CD4-positive, alpha-beta memory T cell (primary cell): Measurements from ENCODE around the gene SLC51B. TPM values are rescaled to one million over a fixed set of nuclear protein-coding genes. Genes with fewer than 3 reads are reported as not detected.

Experiments used
- CTCF ChIA-PET: fragments of 350-600 bp; sonication (Branson Sonifier 250); formaldehyde crosslinking; loops from one replicate; lab custom pipeline; 2021; ENCODE audit warnings: inconsistent platforms; ENCODE audit not compliant: partially characterized antibody; lab: Charles Lee
- POLR2A ChIA-PET: fragments of 350-600 bp; sonication (Branson Sonifier 250); formaldehyde crosslinking; loops from one replicate; lab custom pipeline; 2021; ENCODE audit not compliant: partially characterized antibody; lab: Charles Lee
- DNase-seq, 5 donors: peaks; one replicate each; pipeline versions ENCODE4 v3.0.0 to v3.0.0-alpha.2; 2020 to 2022; ENCODE audit warnings: mixed read lengths in 1 of 5
- H3K27ac ChIP-seq: one replicate; pipeline ENCODE4 v1.7.0; 2013; ENCODE audit warnings: low read depth, low read length
- H3K27me3 ChIP-seq: 2 replicates; pipeline ENCODE4 v1.7.0; 2013; ENCODE audit warnings: mild to moderate bottlenecking, low read length, moderate library complexity; ENCODE audit not compliant: insufficient read depth
- H3K36me3 ChIP-seq: 2 replicates; pipeline ENCODE4 v1.7.0; 2013; ENCODE audit warnings: mild to moderate bottlenecking, low read length, moderate library complexity; ENCODE audit not compliant: insufficient read depth
- H3K4me1 ChIP-seq: 2 replicates; pipeline ENCODE4 v1.7.0; 2013; ENCODE audit warnings: mild to moderate bottlenecking, low read length, moderate library complexity; ENCODE audit not compliant: insufficient read depth
- H3K4me3 ChIP-seq, 2 donors: one replicate each; pipeline ENCODE4 v1.7.0; 2013; ENCODE audit warnings: low read length in 2 of 2, mild to moderate bottlenecking in 1 of 2
- H3K9me3 ChIP-seq, 2 donors: one replicate each; pipeline ENCODE4 v1.7.0; 2013; ENCODE audit warnings: low read length in 2 of 2, control low read depth in 1 of 2; ENCODE audit not compliant: control insufficient read depth in 1 of 2
- H3K27ac Mint-ChIP-seq, 7 donors: one replicate each; pipeline ENCODE4 v1.8.0; 2020 to 2021; ENCODE audit warnings: mixed read lengths in 7 of 7, mild to moderate bottlenecking in 6 of 7, inconsistent platforms in 3 of 7, moderate library complexity in 3 of 7
- H3K27me3 Mint-ChIP-seq, 2 donors: one replicate each; pipeline ENCODE4 v1.8.0; 2020 to 2021; ENCODE audit warnings: mixed read lengths in 2 of 2
- H3K36me3 Mint-ChIP-seq, 2 donors: one replicate each; pipeline ENCODE4 v1.8.0; 2020 to 2021; ENCODE audit warnings: mixed read lengths in 2 of 2, inconsistent platforms in 1 of 2, mild to moderate bottlenecking in 1 of 2
- H3K4me1 Mint-ChIP-seq, 4 donors: one replicate each; pipeline ENCODE4 v1.8.0; 2020 to 2021; ENCODE audit warnings: mixed read lengths in 4 of 4, mild to moderate bottlenecking in 1 of 4
- H3K4me3 Mint-ChIP-seq, 8 donors: one replicate each; pipeline ENCODE4 v1.8.0; 2020 to 2021; ENCODE audit warnings: mixed read lengths in 8 of 8, mild to moderate bottlenecking in 7 of 8, moderate library complexity in 6 of 8, inconsistent platforms in 3 of 8
- H3K9me3 Mint-ChIP-seq, 8 donors: one replicate each; pipeline ENCODE4 v1.8.0; 2020 to 2021; ENCODE audit warnings: mixed read lengths in 8 of 8, mild to moderate bottlenecking in 5 of 8, inconsistent platforms in 3 of 8, moderate library complexity in 1 of 8
- intact Hi-C: fragments of 100-400 bp; cut with micrococcal nuclease; formaldehyde crosslinking; loops from one replicate; pipeline ENCODE4 v1.15.1; 2023
- polyA plus RNA-seq, 2 donors: library from polyadenylated mRNA; unstranded; fragments of 300-500 nt; fragmentation: Illumina TruSeq; gene quantifications; one replicate each; pipeline ENCODE4 v1.2.3, GENCODE V29; 2021
- total RNA-seq, 2 experiments: library from RNA; stranded (reverse); gene quantifications; one replicate each; pipeline ENCODE4 v1.2.3, GENCODE V29; 2021

SLC51B gene
- total and polyA plus RNA-seq, 4 experiments from 2014 or later = not detected

- peak overlapping the region in 2 of 7 donors; percentile 5 to 48 for H3K27ac Mint-ChIP-seq
- DNase-seq = peak; percentile 22 to 46 (median 29)
- H3K27me3 Mint-ChIP-seq = peaks cover 3 to 16% of the 10 kb centered on the region in 2 donors
- ChIA-PET CTCF (interaction anchor here (1.0 to 3.4 kb wide), 7 partner anchors 28 to 342 kb away, joined by 3 to 24 read pairs (median 3); partner anchors contain the start of gene KBTBD13), POLR2A (no interaction called here)
- H3K4me3 Mint-ChIP-seq = peak overlapping the region in 2 of 8 donors; percentile 40 to 71
- Histone ChIP-seq H3K27ac (no peak overlapping the region), H3K4me3 (no peak overlapping the region), H3K36me3 (no peaks in the 10 kb centered on the region), H3K27me3 (no peaks in the 10 kb centered on the region), H3K9me3 (no peaks in the 10 kb centered on the region), H3K4me1 (peaks cover 12% of the 10 kb centered on the region)
- no peaks in the 10 kb centered on the region for H3K9me3 Mint-ChIP-seq
- peaks cover 0 to 2% of the 10 kb centered on the region in 2 donors for H3K36me3 Mint-ChIP-seq
- intact Hi-C loops = loop anchor here (1.0 kb wide), 3 partner anchors 45 to 352 kb away; no protein-coding TSS in a partner anchor
- peaks cover 6 to 19% (median 12%) of the 10 kb centered on the region in 4 donors for H3K4me1 Mint-ChIP-seq
These were observed 12.2 kb upstream of the SLC51B start for GRCh38 chr15:65032801-65033537.

GRCh38 chr15:65033659-65034269, 11.4 kb upstream of the SLC51B start:
- Histone ChIP-seq H3K27ac (no peak overlapping the region), H3K27me3 (no peaks in the 10 kb centered on the region), H3K4me3 (no peak overlapping the region), H3K9me3 (no peaks in the 10 kb centered on the region), H3K36me3 (no peaks in the 10 kb centered on the region), H3K4me1 (peaks cover 6% of the 10 kb centered on the region)
- Mint-ChIP-seq H3K4me3 (no peak overlapping the region), H3K27ac (peak overlapping the region in 1 of 7 donors; percentile 5), H3K36me3 (no peaks in the 10 kb centered on the region), H3K9me3 (no peaks in the 10 kb centered on the region), H3K27me3 (peaks cover 3 to 16% of the 10 kb centered on the region in 2 donors), H3K4me1 (peaks cover 2 to 11% (median 5%) of the 10 kb centered on the region in 4 donors)
- peak in 4 of 5 donors; percentile 28 to 41 (median 37) for DNase-seq
- ChIA-PET CTCF (interaction anchor here (0.7 to 3.4 kb wide), 14 partner anchors 8 to 341 kb away, joined by 3 to 24 read pairs (median 3); partner anchors contain the start of genes KBTBD13 and PARP16), POLR2A (no interaction called here)
- intact Hi-C loops = loop anchor here (1.0 kb wide), 3 partner anchors 45 to 352 kb away; no protein-coding TSS in a partner anchor

- Mint-ChIP-seq H3K36me3 (no peaks in the 10 kb centered on the region), H3K27me3 (peaks cover 3 to 16% of the 10 kb centered on the region in 2 donors)
- intact Hi-C loops = no loop called here
These were observed 10.5 kb upstream of the SLC51B start for GRCh38 chr15:65034719-65035118.

GRCh38 chr15:65037309-65037708, 7.9 kb upstream of the SLC51B start:
- Histone ChIP-seq H3K4me3 (no peak overlapping the region), H3K27ac (no peak overlapping the region), H3K9me3 (no peaks in the 10 kb centered on the region), H3K36me3 (no peaks in the 10 kb centered on the region), H3K27me3 (no peaks in the 10 kb centered on the region), H3K4me1 (peaks cover 6% of the 10 kb centered on the region)
- DNase-seq = no peak
- Mint-ChIP-seq H3K9me3 (no peaks in the 10 kb centered on the region), H3K36me3 (no peaks in the 10 kb centered on the region), H3K4me3 (no peak overlapping the region), H3K27me3 (peaks cover 6 to 11% of the 10 kb centered on the region in 2 donors), H3K4me1 (peaks cover 2 to 11% (median 5%) of the 10 kb centered on the region in 4 donors), H3K27ac (no peak overlapping the region)
- POLR2A ChIA-PET = no interaction called here
- CTCF ChIA-PET = no interaction called here
- intact Hi-C loops = no loop called here

More at GRCh38 chr15:65034719-65035118, 10.5 kb upstream of the SLC51B start:
- Histone ChIP-seq H3K36me3 (no peaks in the 10 kb centered on the region), H3K4me3 (no peak overlapping the region), H3K27me3 (no peaks in the 10 kb centered on the region), H3K9me3 (no peaks in the 10 kb centered on the region), H3K27ac (no peak overlapping the region), H3K4me1 (peaks cover 6% of the 10 kb centered on the region)
- H3K9me3 Mint-ChIP-seq = no peaks in the 10 kb centered on the region
- DNase-seq = no peak
- POLR2A ChIA-PET = no interaction called here
- H3K27ac Mint-ChIP-seq = no peak overlapping the region
- no peak overlapping the region for H3K4me3 Mint-ChIP-seq
- peaks cover 2 to 11% (median 5%) of the 10 kb centered on the region in 4 donors for H3K4me1 Mint-ChIP-seq
- CTCF ChIA-PET = interaction anchor here (0.8 to 3.4 kb wide), 6 partner anchors 9 to 266 kb away, joined by 3 to 24 read pairs (median 3); partner anchors contain the start of genes KBTBD13 and PARP16

GRCh38 chr15:65038428-65038827, 6.8 kb upstream of the SLC51B start:
- H3K9me3 Mint-ChIP-seq = no peaks in the 10 kb centered on the region
- H3K9me3 ChIP-seq = no peaks in the 10 kb centered on the region
- H3K36me3 Mint-ChIP-seq = no peaks in the 10 kb centered on the region
- no peak overlapping the region for H3K4me3 Mint-ChIP-seq
- DNase-seq = no peak
- H3K4me1 Mint-ChIP-seq = peaks cover 2 to 6% (median 4%) of the 10 kb centered on the region in 4 donors
- H3K27me3 ChIP-seq = no peaks in the 10 kb centered on the region
- H3K27ac Mint-ChIP-seq = no peak overlapping the region
- intact Hi-C loops = no loop called here
- peaks cover 5 to 6% of the 10 kb centered on the region in 2 donors for H3K27me3 Mint-ChIP-seq
- no peak overlapping the region for H3K27ac ChIP-seq
- no peak overlapping the region for H3K4me3 ChIP-seq
- H3K36me3 ChIP-seq = no peaks in the 10 kb centered on the region
- peaks cover 2% of the 10 kb centered on the region for H3K4me1 ChIP-seq
- ChIA-PET CTCF (no interaction called here), POLR2A (no interaction called here)

- POLR2A ChIA-PET = no interaction called here
- no peaks in the 10 kb centered on the region for H3K4me1 ChIP-seq
- CTCF ChIA-PET = no interaction called here
- no peak overlapping the region for H3K4me3 ChIP-seq
- peaks cover 4 to 5% of the 10 kb centered on the region in 2 donors for H3K27me3 Mint-ChIP-seq
- H3K36me3 ChIP-seq = no peaks in the 10 kb centered on the region
- no peak overlapping the region for H3K27ac Mint-ChIP-seq
- intact Hi-C loops = no loop called here
- DNase-seq = no peak
- no peaks in the 10 kb centered on the region for H3K9me3 Mint-ChIP-seq
- peaks cover 0 to 2% (median under 1%) of the 10 kb centered on the region in 4 donors for H3K4me1 Mint-ChIP-seq
- no peaks in the 10 kb centered on the region for H3K36me3 Mint-ChIP-seq
- H3K4me3 Mint-ChIP-seq = no peak overlapping the region
- H3K9me3 ChIP-seq = no peaks in the 10 kb centered on the region
- no peaks in the 10 kb centered on the region for H3K27me3 ChIP-seq
- H3K27ac ChIP-seq = no peak overlapping the region
These were observed 6.4 kb upstream of the SLC51B start for GRCh38 chr15:65038836-65039235.

GRCh38 chr15:65040461-65040860, 4.7 kb upstream of the SLC51B start:
- Mint-ChIP-seq H3K4me3 (no peak overlapping the region), H3K36me3 (no peaks in the 10 kb centered on the region), H3K9me3 (no peaks in the 10 kb centered on the region), H3K4me1 (no peaks in the 10 kb centered on the region), H3K27ac (no peak overlapping the region), H3K27me3 (peaks cover 5 to 6% of the 10 kb centered on the region in 2 donors)
- ChIA-PET CTCF (no interaction called here), POLR2A (no interaction called here)
- Histone ChIP-seq H3K9me3 (no peaks in the 10 kb centered on the region), H3K36me3 (no peaks in the 10 kb centered on the region), H3K4me1 (no peaks in the 10 kb centered on the region), H3K4me3 (no peak overlapping the region), H3K27me3 (no peaks in the 10 kb centered on the region), H3K27ac (no peak overlapping the region)
- intact Hi-C loops = no loop called here
- no peak for DNase-seq
